Testis (tissue), 2 donors: ENCODE measurements around the gene CFAP61.

Experiments used
- POLR2A ChIP-seq: fragments of 450-650 bp; IDR thresholded peaks from one replicate; pipeline ENCODE4 v1.6.1; 2017; ENCODE audit warnings: antibody characterized with exemption, mild to moderate bottlenecking, moderate library complexity
- TF ChIP-seq, protein P1 (sequence below), 3 experiments: fragments of 450-650 bp in 2 of 3; fragments of 200-600 bp in 1 of 3; sonication (generic) in 1 of 3; IDR thresholded peaks; one replicate each; pipeline ENCODE4 v1.5.1; 2016 to 2019; ENCODE audit warnings: antibody characterized with exemption in 3 of 3, mild to moderate bottlenecking in 2 of 3, moderate library complexity in 1 of 3

DNA sequence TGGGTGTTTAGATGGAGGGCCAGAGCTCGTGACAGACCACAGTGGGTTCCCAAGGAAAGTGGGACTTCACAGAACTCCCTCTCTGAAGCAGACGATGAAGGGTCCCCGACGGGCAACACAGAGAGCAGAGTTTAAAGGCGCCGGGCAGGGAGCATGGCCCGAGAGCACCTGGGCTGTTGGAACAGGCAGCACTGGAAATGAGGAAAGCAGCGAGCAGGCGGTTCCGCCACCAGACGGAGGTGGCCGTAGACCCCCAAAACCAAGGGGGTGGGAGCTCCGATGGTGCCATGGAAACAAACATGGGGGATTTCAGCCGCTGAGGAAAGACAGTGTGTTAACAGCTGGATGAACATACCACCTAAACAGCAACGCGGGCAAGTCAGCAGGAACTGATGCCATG lies 288.1 kb downstream of the CFAP61 start:
- TF ChIP-seq POLR2A, result no peak
- TF ChIP-seq, protein P1, sequence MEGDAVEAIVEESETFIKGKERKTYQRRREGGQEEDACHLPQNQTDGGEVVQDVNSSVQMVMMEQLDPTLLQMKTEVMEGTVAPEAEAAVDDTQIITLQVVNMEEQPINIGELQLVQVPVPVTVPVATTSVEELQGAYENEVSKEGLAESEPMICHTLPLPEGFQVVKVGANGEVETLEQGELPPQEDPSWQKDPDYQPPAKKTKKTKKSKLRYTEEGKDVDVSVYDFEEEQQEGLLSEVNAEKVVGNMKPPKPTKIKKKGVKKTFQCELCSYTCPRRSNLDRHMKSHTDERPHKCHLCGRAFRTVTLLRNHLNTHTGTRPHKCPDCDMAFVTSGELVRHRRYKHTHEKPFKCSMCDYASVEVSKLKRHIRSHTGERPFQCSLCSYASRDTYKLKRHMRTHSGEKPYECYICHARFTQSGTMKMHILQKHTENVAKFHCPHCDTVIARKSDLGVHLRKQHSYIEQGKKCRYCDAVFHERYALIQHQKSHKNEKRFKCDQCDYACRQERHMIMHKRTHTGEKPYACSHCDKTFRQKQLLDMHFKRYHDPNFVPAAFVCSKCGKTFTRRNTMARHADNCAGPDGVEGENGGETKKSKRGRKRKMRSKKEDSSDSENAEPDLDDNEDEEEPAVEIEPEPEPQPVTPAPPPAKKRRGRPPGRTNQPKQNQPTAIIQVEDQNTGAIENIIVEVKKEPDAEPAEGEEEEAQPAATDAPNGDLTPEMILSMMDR (IDR thresholded peaks at IDR 0.05), result no peak
